H1 (cell line): Measurements from ENCODE around the gene KCNJ16. TPM values are rescaled to one million over a fixed set of nuclear protein-coding genes. Genes with fewer than 3 reads are reported as not detected.
A peak's percentile ranks its signal among the peaks of the same experiment; 100 is the strongest.

Experiments
- CTCF ChIA-PET: fragments of 300-600 bp; sonication (Branson Sonifier 250); formaldehyde crosslinking; loops from one replicate; lab custom pipeline; 2021; ENCODE audit not compliant: partially characterized antibody; lab: Charles Lee
- POLR2A ChIA-PET: fragments of 300-600 bp; sonication (Branson Sonifier 250); formaldehyde crosslinking; loops from one replicate; lab custom pipeline; 2021; ENCODE audit warnings: inconsistent platforms; ENCODE audit not compliant: partially characterized antibody; lab: Charles Lee
- DNase-seq, 2 experiments: peaks; one replicate each; pipeline versions ENCODE4 v3.0.0 to v3.0.0-alpha.2; 2010 to 2022; ENCODE audit warnings: low spot score in 2 of 2, low read depth in 1 of 2, mixed read lengths in 1 of 2
- FAIRE-seq: peaks from 2 replicates; lab custom pipeline; 2011; peaks lifted over from hg19 to GRCh38; lab: Jason Lieb, UNC
- H2AFZ ChIP-seq: 2 replicates; pipeline ENCODE4 v1.8.1; 2012; ENCODE audit warnings: low read length, inconsistent platforms
- H2AK5ac ChIP-seq: 2 replicates; pipeline ENCODE4 v1.6.1; 2013; ENCODE audit warnings: low read depth, low read length
- H2BK120ac ChIP-seq: replicated peaks from 2 replicates; pipeline ENCODE3; 2013; ENCODE audit warnings: low read depth, low read length, inconsistent platforms
- H2BK12ac ChIP-seq: 2 replicates; pipeline ENCODE4 v1.6.1; 2013; ENCODE audit warnings: low read depth, low read length
- H2BK15ac ChIP-seq: 2 replicates; pipeline ENCODE4 v1.6.1; 2013; ENCODE audit warnings: low read length
- H2BK20ac ChIP-seq: 2 replicates; pipeline ENCODE4 v1.6.1; 2013; ENCODE audit warnings: low read length
- H2BK5ac ChIP-seq: 2 replicates; pipeline ENCODE4 v1.6.1; 2013; ENCODE audit warnings: low read depth, low read length
- H3K14ac ChIP-seq: 2 replicates; pipeline ENCODE4 v1.6.1; 2013; ENCODE audit warnings: inconsistent platforms; ENCODE audit not compliant: insufficient read length
- H3K18ac ChIP-seq: 2 replicates; pipeline ENCODE4 v1.6.1; 2013; ENCODE audit warnings: low read length; ENCODE audit errors: extremely low read depth
- H3K23ac ChIP-seq: 2 replicates; pipeline ENCODE4 v1.6.1; 2013; ENCODE audit warnings: inconsistent platforms; ENCODE audit not compliant: insufficient read length
- H3K23me2 ChIP-seq: 2 replicates; pipeline ENCODE4 v1.6.1; 2013; ENCODE audit warnings: low read depth, low read length
- H3K27ac ChIP-seq: 2 replicates; pipeline ENCODE4 v1.6.1; 2011; ENCODE audit warnings: low read depth, low read length, inconsistent platforms
- H3K27me3 ChIP-seq, 4 experiments: replicated peaks in 1 of 4; 1 replicate in 1 of 4; 2 replicates in 3 of 4; pipeline versions ENCODE4 v1.6.1 to v1.8.1; 2011 to 2013; ENCODE audit warnings: low read length in 3 of 4, mild to moderate bottlenecking in 3 of 4, inconsistent platforms in 2 of 4, mixed read lengths in 2 of 4, moderate library complexity in 1 of 4; ENCODE audit not compliant: control insufficient read depth in 3 of 4, insufficient read depth in 3 of 4; ENCODE audit errors: extremely low read depth in 1 of 4
- H3K36me3 ChIP-seq, 4 experiments: 2 replicates each; pipeline versions ENCODE4 v1.6.1 to v1.8.1; 2011 to 2013; ENCODE audit warnings: mild to moderate bottlenecking in 4 of 4, low read length in 3 of 4, moderate library complexity in 2 of 4, control low read depth in 1 of 4, inconsistent platforms in 1 of 4; ENCODE audit not compliant: insufficient read depth in 4 of 4, control insufficient read depth in 2 of 4
- H3K4ac ChIP-seq: replicated peaks from 2 replicates; pipeline ENCODE3; 2013; ENCODE audit warnings: low read length, low read depth, mixed read lengths, inconsistent platforms; ENCODE audit not compliant: insufficient read length
- H3K4me1 ChIP-seq, 4 experiments: replicated peaks in 1 of 4; 1 replicate in 1 of 4; 2 replicates in 3 of 4; pipeline versions ENCODE4 v1.6.1 to v1.8.1; 2011 to 2013; ENCODE audit warnings: low read length in 3 of 4, inconsistent platforms in 2 of 4, mixed read lengths in 1 of 4; ENCODE audit not compliant: insufficient read depth in 4 of 4, control insufficient read depth in 3 of 4
- H3K4me2 ChIP-seq, 2 experiments: 2 replicates each; pipeline versions ENCODE4 v1.6.1 to v1.8.1; 2011 to 2013; ENCODE audit warnings: low read depth in 2 of 2, low read length in 2 of 2, control low read depth in 1 of 2, inconsistent platforms in 1 of 2, mild to moderate bottlenecking in 1 of 2; ENCODE audit not compliant: insufficient read depth in 1 of 2
- H3K4me3 ChIP-seq, 4 experiments: fragments of 200-600, 300-600 bp in 1 of 4; sonication (generic), shearing (Covaris generic), sonication (Bioruptor Twin) in 1 of 4; 2 replicates each; pipeline versions ENCODE4 v1.5.1 to v1.8.1; 2011 to 2016; ENCODE audit warnings: low read length in 4 of 4, low read depth in 3 of 4, control low read depth in 2 of 4, inconsistent platforms in 2 of 4, mild to moderate bottlenecking in 2 of 4, mixed read lengths in 1 of 4, moderate library complexity in 1 of 4; ENCODE audit not compliant: insufficient read depth in 2 of 4; ENCODE audit errors: extremely low read depth in 1 of 4
- H3K56ac ChIP-seq: replicated peaks from 2 replicates; pipeline ENCODE3; 2013; ENCODE audit warnings: low read depth, mild to moderate bottlenecking, mixed read lengths, low read length, inconsistent platforms; ENCODE audit not compliant: insufficient read length
- H3K79me1 ChIP-seq: 2 replicates; pipeline ENCODE4 v1.6.1; 2013; ENCODE audit warnings: low read depth, low read length, control low read depth
- H3K79me2 ChIP-seq, 2 experiments: 2 replicates each; pipeline versions ENCODE4 v1.6.1 to v1.8.1; 2012 to 2013; ENCODE audit warnings: low read length in 2 of 2, mild to moderate bottlenecking in 2 of 2, inconsistent platforms in 1 of 2; ENCODE audit not compliant: insufficient read depth in 2 of 2, control insufficient read depth in 1 of 2
- H3K9ac ChIP-seq, 4 experiments: replicated peaks in 1 of 4; 1 replicate in 1 of 4; 2 replicates in 3 of 4; pipeline versions ENCODE4 v1.6.1 to v1.8.1; 2011 to 2013; ENCODE audit warnings: low read depth in 3 of 4, low read length in 3 of 4, control low read depth in 2 of 4, mild to moderate bottlenecking in 2 of 4, moderate library complexity in 2 of 4, inconsistent platforms in 1 of 4; ENCODE audit errors: extremely low read depth in 1 of 4
- H3K9me3 ChIP-seq, 2 experiments: 2 replicates each; pipeline versions ENCODE4 v1.6.1 to v1.8.1; 2012 to 2013; ENCODE audit warnings: mild to moderate bottlenecking in 2 of 2, moderate library complexity in 2 of 2, control low read depth in 1 of 2, inconsistent platforms in 1 of 2, low read depth in 1 of 2, low read length in 1 of 2, mixed read lengths in 1 of 2; ENCODE audit not compliant: insufficient read depth in 2 of 2
- H4K20me1 ChIP-seq, 2 experiments: replicated peaks in 1 of 2; 2 replicates each; pipeline versions ENCODE3 to v1.8.1; 2011 to 2013; ENCODE audit warnings: inconsistent platforms in 2 of 2, low read length in 2 of 2, mild to moderate bottlenecking in 1 of 2; ENCODE audit not compliant: insufficient read depth in 2 of 2, control insufficient read depth in 1 of 2
- H4K5ac ChIP-seq: 2 replicates; pipeline ENCODE4 v1.6.1; 2013; ENCODE audit warnings: low read length, low read depth, mixed read lengths, inconsistent platforms; ENCODE audit not compliant: insufficient read length
- H4K8ac ChIP-seq: 2 replicates; pipeline ENCODE4 v1.8.0; 2013; ENCODE audit warnings: mild to moderate bottlenecking, moderate library complexity, low read length, inconsistent platforms; ENCODE audit not compliant: insufficient read depth; ENCODE audit errors: extremely low read depth
- H4K91ac ChIP-seq: replicated peaks from 2 replicates; pipeline ENCODE3; 2013; ENCODE audit warnings: low read length, mixed read lengths, inconsistent platforms; ENCODE audit not compliant: insufficient read length
- CBX5 ChIP-seq: fragments of 300-800, 300-1000 bp; sonication (generic); IDR thresholded peaks from 2 replicates; pipeline ENCODE4 v1.7.1; 2016; ENCODE audit warnings: antibody characterized with exemption, low read length, low read depth
- CBX8 ChIP-seq: fragments of 300-800, 300-1000 bp; sonication (generic); IDR thresholded peaks from 2 replicates; pipeline ENCODE4 v1.7.1; 2016; ENCODE audit warnings: low read depth, low read length, borderline replicate concordance
- CREB1 ChIP-seq: IDR thresholded peaks from 2 replicates; pipeline ENCODE4 v1.6.1; 2012; ENCODE audit warnings: inconsistent platforms
- KDM5A ChIP-seq: fragments of 200-600 bp; IDR thresholded peaks from 2 replicates; pipeline ENCODE4 v1.7.1; 2012; ENCODE audit warnings: mild to moderate bottlenecking, low read length, inconsistent platforms, mixed read lengths
- MAFK ChIP-seq: IDR thresholded peaks from 2 replicates; pipeline ENCODE4 v1.6.1; 2012; ENCODE audit warnings: low read depth, mild to moderate bottlenecking, improper control_type of control experiment, low read length
- POLR2A ChIP-seq, 2 experiments: IDR thresholded peaks; 1 replicate in 1 of 2; 2 replicates in 1 of 2; pipeline ENCODE4 v1.6.1; 2011; ENCODE audit warnings: low read depth in 2 of 2, low read length in 2 of 2, mild to moderate bottlenecking in 2 of 2; ENCODE audit errors: control extremely low read depth in 1 of 2
- POU5F1 ChIP-seq: IDR thresholded peaks from 2 replicates; pipeline ENCODE4 v1.6.1; 2011; ENCODE audit warnings: low read depth, mild to moderate bottlenecking, low read length, moderate library complexity
- RNF2 ChIP-seq: fragments of 200-900, 300-1000 bp; sonication (generic); IDR thresholded peaks from 2 replicates; pipeline ENCODE4 v1.7.1; 2016; ENCODE audit warnings: borderline replicate concordance, low read depth, mild to moderate bottlenecking, antibody characterized with exemption, low read length; ENCODE audit not compliant: poor library complexity, severe bottlenecking; ENCODE audit errors: missing control alignments
- SAP30 ChIP-seq: fragments of 300-600 bp; sonication (generic); IDR thresholded peaks from 2 replicates; pipeline ENCODE4 v1.7.1; 2012; ENCODE audit warnings: low read length, moderate library complexity, mild to moderate bottlenecking, inconsistent platforms; ENCODE audit not compliant: insufficient read depth, insufficient replicate concordance
- SIN3A ChIP-seq, 2 experiments: IDR thresholded peaks in 1 of 2; conservative IDR thresholded peaks in 1 of 2; 2 replicates each; pipeline ENCODE4 v1.6.1; 2011 to 2012; ENCODE audit warnings: low read length in 2 of 2, improper control_type of control experiment in 1 of 2, low read depth in 1 of 2, mild to moderate bottlenecking in 1 of 2
- WGBS, 2 experiments: shearing (Covaris generic) in 1 of 2; methylation state at CpG; one replicate each; pipeline versions ENCODE4 v1.1.6 to v1.1.7; 2013 to 2015; ENCODE audit warnings: low lambda C conversion rate in 2 of 2, mixed read lengths in 2 of 2, inconsistent platforms in 1 of 2, low coverage in 1 of 2, missing lambda C conversion rate in 1 of 2; ENCODE audit not compliant: insufficient replicate concordance in 2 of 2, insufficient coverage in 1 of 2, insufficient read length in 1 of 2; ENCODE audit errors: extremely low coverage in 1 of 2, missing lambda C conversion rate in 1 of 2; 5-methylcytosine and 5-hydroxymethylcytosine counted together
- polyA plus RNA-seq, 7 experiments: library from polyadenylated mRNA; depleted of rRNA in 3 of 7; stranded (reverse) in 5 of 7; unstranded in 2 of 7; fragments of >200 nt in 5 of 7; fragments of 200-250 nt in 2 of 7; gene quantifications; 1 replicate in 5 of 7; 2 replicates in 1 of 7; 4 replicates in 1 of 7; pipeline versions ENCODE4 v1.2.1 to v1.2.3, GENCODE V29; 2011 to 2013; ENCODE audit warnings: missing spikeins in 2 of 7, mixed read lengths in 2 of 7
- total RNA-seq: library from RNA; stranded (reverse); fragmentation: NEBNext Ultra II Directional; extraction: Animal tissue kit (Norgen Biotek cat#: 25700); gene quantifications from 2 replicates; pipeline ENCODE4 v1.2.1, GENCODE V29; 2021
- TF ChIP-seq, protein P1 (sequence below), 3 experiments: IDR thresholded peaks; 1 replicate in 2 of 3; 2 replicates in 1 of 3; pipeline versions ENCODE4 v1.5.1 to v1.6.1; 2011; ENCODE audit warnings: low read length in 3 of 3, mild to moderate bottlenecking in 3 of 3, inconsistent platforms in 2 of 3, low read depth in 1 of 3, moderate library complexity in 1 of 3; ENCODE audit not compliant: insufficient read depth in 1 of 3; ENCODE audit errors: control extremely low read depth in 1 of 3

The KCNJ16 gene
- total and polyA plus RNA-seq, 2 of the 8 experiments (the other 6 are each of a cell fraction or from before 2014, with no cell fraction given), result not detected

DNA sequence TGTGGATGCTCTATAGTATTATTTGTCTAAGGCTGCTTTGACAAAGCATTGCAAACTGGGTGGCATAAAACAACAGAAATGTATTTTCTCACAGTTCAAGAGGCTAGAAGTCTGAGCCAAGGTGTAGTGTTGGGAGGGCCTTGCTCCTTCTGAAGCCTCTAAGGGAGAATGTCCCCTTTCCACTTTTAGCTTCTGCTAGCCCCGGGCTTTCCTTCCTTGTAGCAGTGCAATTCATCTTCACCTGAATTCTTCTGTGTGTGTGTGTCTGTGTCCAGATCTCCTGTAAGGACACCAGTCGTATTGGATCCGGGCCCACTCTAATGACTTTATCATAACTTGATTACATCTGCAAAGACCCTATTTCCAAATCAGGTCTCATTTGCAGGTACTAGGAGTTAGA lies 18.1 kb downstream of the KCNJ16 start:
- Histone ChIP-seq H2BK20ac (no peak overlapping the region), H2AFZ (0 out of 2 replicates have a peak overlapping the region, but pooled peaks have one; percentile 43), H3K4me3 (no peak overlapping the region), H2AK5ac (no peak overlapping the region), H3K4ac (no peak overlapping the region), H3K36me3 (no peaks in the 10 kb centered on the region), H4K20me1 (no peaks in the 10 kb centered on the region), H3K14ac (no peak overlapping the region), H4K5ac (no peak overlapping the region), H3K4me2 (no peak overlapping the region), H3K4me1 (no peaks in the 10 kb centered on the region), H4K91ac (no peak overlapping the region), H3K23me2 (peaks cover 2% of the 10 kb centered on the region; the same call in 1 of the 2 replicates), H3K27ac (no peak overlapping the region), H3K27me3 (no peaks in the 10 kb centered on the region), H3K56ac (no peak overlapping the region), H3K23ac (no peak overlapping the region), H2BK120ac (no peak overlapping the region), H2BK5ac (no peak overlapping the region), H3K18ac (no peak overlapping the region), H4K8ac (no peak overlapping the region), H2BK15ac (no peak overlapping the region), H3K9ac (no peak overlapping the region), H3K9me3 (no peaks in the 10 kb centered on the region), H3K79me2 (no peaks in the 10 kb centered on the region), H2BK12ac (no peak overlapping the region), H3K79me1 (no peaks in the 10 kb centered on the region)
- DNase-seq (no peak), FAIRE-seq (no peak)
- POLR2A ChIA-PET, result no interaction called here
- 95% methylated on average over 3 of the region's 3 CpGs; no CpG with 5 or more reads in 1 of the 2 experiments for WGBS, 2 experiments
- CTCF ChIA-PET, result interaction anchor here (0.6 kb wide), 1 partner anchor 68 kb away, joined by 3 read pairs; no protein-coding TSS in a partner anchor
- TF ChIP-seq SAP30, result no peak
- no peak for TF ChIP-seq CBX5
- no peak for TF ChIP-seq SIN3A (conservative IDR thresholded peaks at IDR 0.05 in 1 of 2, IDR thresholded peaks at IDR 0.05 in 1 of 2; ENCODE audit: low read depth in 1 of 2, low read length in 2 of 2)
- no peak for TF ChIP-seq CBX8
- TF ChIP-seq MAFK, result no peak
- TF ChIP-seq KDM5A, result no peak
- no peak for TF ChIP-seq POLR2A (IDR thresholded peaks at IDR 0.05; ENCODE audit: control extremely low read depth in 1 of 2, low read depth in 2 of 2, low read length in 2 of 2)
- no peak for TF ChIP-seq CREB1
- TF ChIP-seq, protein P1, sequence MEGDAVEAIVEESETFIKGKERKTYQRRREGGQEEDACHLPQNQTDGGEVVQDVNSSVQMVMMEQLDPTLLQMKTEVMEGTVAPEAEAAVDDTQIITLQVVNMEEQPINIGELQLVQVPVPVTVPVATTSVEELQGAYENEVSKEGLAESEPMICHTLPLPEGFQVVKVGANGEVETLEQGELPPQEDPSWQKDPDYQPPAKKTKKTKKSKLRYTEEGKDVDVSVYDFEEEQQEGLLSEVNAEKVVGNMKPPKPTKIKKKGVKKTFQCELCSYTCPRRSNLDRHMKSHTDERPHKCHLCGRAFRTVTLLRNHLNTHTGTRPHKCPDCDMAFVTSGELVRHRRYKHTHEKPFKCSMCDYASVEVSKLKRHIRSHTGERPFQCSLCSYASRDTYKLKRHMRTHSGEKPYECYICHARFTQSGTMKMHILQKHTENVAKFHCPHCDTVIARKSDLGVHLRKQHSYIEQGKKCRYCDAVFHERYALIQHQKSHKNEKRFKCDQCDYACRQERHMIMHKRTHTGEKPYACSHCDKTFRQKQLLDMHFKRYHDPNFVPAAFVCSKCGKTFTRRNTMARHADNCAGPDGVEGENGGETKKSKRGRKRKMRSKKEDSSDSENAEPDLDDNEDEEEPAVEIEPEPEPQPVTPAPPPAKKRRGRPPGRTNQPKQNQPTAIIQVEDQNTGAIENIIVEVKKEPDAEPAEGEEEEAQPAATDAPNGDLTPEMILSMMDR (IDR thresholded peaks at IDR 0.05; ENCODE audit: control extremely low read depth in 1 of 3, insufficient read depth in 1 of 3, low read depth in 1 of 3, low read length in 3 of 3), result no peak
- TF ChIP-seq POU5F1, result no peak
- no peak for TF ChIP-seq RNF2
